SK-N-SH (cell line): ENCODE results near the gene CELF4.

Experiments used
- CTCF ChIP-seq: fragments of 200-600 bp; sonication (generic); IDR thresholded peaks from 2 replicates; pipeline ENCODE4 v1.6.1; 2017; ENCODE audit warnings: antibody characterized with exemption, mild to moderate bottlenecking, moderate library complexity
- EZH2phosphoT487 ChIP-seq: fragments of 200-600 bp; sonication (generic); IDR thresholded peaks from 2 replicates; pipeline ENCODE4 v1.6.1; 2017; ENCODE audit warnings: low read depth, mixed run types, mild to moderate bottlenecking, antibody characterized with exemption, moderate library complexity, borderline replicate concordance
- MXI1 ChIP-seq: IDR thresholded peaks from 2 replicates; pipeline ENCODE4 v1.6.1; 2012; ENCODE audit warnings: mild to moderate bottlenecking, low read depth, low read length, improper control_type of control experiment
- TAF1 ChIP-seq: IDR thresholded peaks from 2 replicates; pipeline ENCODE4 v1.6.1; 2012; ENCODE audit warnings: low read depth, mild to moderate bottlenecking, low read length, moderate library complexity, borderline replicate concordance
- ZBTB33 ChIP-seq: IDR thresholded peaks from 2 replicates; pipeline ENCODE4 v1.4.0; 2012; ENCODE audit warnings: low read depth, borderline replicate concordance

DNA sequence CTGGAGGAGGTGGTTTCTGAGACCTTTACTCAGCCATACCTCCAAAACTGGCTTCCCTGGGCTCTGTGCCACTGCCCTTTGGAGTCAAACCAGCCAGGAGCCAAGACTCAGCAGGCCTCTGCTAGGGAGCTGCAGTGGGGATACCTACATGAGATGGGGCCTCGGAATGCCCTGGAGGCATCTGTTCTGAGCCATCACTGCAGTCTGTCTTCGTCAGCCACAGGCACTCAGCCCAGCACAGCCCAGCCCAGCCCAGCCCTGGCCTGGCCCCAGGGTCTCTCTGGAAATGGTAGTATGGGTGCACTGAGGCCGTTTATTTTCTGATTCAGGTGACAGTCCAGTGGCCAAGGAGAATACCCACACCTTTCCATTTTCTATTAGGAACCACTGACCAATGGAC lies 209.8 kb downstream of the CELF4 start:
- no peak for TF ChIP-seq CTCF
- TF ChIP-seq TAF1 = no peak
- no peak for TF ChIP-seq ZBTB33
- TF ChIP-seq EZH2phosphoT487 = no peak
- no peak for TF ChIP-seq MXI1
